Activated CD8-positive, alpha-beta memory T cell treated with anti-CD3 and anti-CD28 coated beads for 24 hours (primary cell): ENCODE measurements around the gene FAM171A2.
"Not testable (repeated sequence)": the region's sequence is repeated elsewhere in the genome, so short reads cannot be mapped to it uniquely, and the experiment has no call there.

Experiments
- DNase-seq: peaks from one replicate; pipeline ENCODE4 v3.0.0-alpha.2; 2020

Gene FAM171A2

DNA sequence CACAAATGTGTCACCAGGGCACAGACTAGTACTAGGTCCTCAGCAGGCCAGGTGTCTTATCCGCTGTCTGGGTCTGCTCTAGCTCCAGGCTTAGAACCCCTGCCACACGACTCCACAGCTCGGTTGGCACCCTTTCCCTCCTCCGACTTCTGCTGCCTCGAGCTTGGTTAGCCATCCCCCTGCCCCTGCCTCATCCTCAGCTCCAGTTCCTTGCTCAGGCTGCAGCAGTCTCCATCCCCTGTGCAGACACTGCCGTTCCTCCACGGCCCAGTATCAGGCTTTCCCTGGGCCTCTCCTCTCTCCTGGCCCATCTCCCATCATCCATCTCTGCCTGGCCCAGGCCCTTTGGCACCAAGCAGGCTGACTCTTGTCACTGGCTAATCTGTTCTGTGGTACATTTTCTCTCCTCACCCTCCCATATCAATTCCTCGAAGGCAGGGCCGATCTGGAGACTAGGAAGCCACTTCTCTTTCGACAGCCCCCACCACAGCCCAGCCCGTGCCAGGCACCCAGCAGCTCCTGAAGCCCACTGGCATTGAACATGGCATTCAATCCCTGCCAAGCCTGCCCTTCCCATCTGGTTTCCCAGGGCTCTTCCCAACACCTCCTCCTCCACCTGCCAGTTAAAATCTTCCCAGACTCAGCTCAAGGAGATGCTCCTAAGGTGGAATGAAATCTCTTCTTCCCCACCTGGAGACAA, 20.0 kb downstream of the FAM171A2 start:
- no peak for DNase-seq

DNA sequence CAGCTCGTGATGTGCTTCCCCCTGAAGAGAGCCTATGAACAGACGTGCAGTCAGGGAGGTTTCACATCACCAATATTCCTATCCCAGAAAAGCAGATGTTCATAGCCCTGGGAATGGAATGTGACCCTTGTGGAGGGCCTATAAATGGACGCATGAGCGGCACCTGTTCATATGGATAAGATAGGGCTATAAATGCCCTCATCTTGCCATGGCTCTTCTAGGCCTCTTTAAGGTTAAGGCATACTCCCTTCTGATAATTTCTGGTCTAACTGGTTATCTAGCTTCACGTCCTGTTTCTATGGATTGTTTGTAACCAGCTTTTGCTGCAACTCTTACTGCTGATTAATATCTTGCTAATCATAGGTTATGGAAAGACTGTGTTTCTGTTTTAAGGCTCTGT, 23.1 kb downstream of the FAM171A2 start:
- not testable (repeated sequence) for DNase-seq

DNA sequence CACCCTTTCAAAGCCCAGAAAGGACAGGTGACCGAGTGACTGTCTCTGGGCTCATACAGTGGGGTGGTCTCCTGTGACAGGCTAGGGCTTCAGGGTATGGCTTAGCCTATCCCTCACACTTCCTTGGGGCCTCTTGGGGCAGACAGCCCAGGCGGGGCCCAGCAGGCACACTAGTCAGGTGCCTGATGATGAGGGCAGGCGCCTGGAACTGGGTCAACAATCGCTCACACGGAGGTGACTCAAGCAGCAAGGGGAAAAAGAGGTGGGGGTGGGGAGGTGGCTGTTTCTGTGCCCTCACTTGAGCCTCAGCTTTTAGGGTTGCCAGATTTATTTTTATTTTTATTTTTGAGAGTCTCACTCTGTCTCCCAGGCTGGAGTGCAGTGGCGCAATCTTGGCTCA, 25.0 kb downstream of the FAM171A2 start:
- DNase-seq: no peak

DNA sequence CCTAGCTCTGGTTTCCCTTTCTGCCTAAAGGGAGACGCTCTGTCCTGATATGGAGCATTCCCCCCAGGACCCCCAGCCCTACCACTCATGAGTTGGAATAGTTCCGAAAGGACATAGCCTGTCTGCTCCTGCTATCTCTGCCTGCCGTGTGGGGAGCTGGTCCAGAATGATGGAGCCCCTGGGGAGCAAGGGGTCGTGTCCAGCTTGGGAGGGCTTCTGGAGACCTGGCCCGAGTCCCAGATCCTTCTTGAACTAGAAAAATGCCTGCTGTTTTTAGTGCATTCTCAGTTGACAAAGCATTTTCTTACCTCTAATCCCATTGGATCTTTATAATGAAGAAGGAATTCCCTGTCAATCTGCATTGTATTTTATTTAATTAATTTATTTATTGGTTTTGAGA, 27.7 kb downstream of the FAM171A2 start:
- DNase-seq: no peak

DNA sequence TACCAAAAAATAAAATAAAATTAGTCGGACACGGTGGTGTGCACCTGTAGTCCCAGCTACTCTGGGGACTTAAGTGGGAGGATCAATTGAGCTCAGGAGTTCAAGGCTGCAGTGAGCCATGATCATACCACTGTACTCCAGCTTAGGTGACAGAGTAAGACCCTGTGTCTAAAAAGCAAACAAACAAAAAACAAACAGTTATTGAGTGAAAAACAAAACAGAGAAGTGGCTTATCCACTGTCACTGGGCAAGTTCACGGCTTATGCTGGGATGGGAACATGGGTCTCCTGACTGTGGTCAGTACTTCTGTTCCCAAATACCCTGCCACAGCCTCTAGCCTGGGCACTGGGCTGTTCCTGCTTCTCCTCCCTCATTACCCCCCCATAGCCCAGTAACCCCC, 28.1 kb downstream of the FAM171A2 start:
- no peak for DNase-seq

DNA sequence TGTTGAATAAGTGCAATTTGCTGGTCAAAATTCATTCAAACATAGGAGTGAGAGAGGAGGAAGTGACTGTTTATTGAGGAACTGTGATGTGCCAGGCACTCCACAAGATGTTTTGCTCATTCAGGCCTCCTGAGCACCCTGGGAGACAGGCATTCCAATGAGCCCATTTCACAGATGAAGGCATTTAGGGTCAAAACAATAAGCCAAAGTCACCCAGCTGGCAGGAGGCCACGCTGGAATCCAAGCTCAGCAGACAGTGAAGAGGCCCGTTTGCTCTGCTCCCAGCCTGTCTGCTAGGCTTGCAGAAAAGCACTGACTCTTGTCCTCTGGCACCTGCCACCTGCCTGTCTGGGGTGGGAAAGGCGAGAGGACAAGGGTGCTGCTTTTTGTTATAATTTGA, 28.9 kb downstream of the FAM171A2 start:
- no peak for DNase-seq

DNA sequence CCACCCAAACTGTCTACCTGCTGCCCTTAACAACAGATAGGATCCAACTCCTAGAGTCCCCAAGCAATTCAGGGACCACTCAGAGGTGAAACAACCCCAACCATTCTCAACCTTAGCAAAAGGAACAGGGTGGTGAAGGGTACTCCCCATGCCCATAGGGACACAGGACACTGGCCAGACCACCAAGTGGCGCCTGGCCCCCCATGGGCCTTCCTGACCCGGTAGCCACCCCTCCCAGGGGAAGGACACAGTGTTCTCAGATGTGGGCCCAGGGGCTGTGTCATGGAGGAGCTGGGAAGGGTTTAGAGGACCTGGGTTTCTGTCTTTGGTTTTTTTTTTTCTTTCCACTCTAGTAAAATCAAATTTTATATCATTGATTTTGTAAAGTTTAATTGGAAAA, 29.3 kb downstream of the FAM171A2 start:
- no peak for DNase-seq

DNA sequence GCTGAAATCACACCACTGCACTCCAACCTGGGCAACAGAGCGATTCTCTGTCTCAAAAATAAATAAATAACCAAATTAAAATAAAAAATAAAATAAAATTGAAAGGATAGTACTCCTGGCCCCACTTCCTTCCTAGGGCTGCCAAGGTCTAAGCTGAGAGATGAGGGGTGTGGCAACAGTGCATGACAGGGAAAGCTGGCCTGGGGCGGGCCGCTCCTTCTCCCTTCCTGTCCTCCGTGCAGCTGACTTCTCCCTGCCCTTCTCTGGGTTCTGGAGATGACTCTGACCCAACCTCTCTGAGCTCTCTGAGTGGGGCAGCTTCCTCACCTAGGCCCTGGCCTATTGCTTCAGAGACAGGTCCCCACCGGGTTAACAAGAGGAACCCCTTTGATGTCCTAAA, 30.3 kb downstream of the FAM171A2 start:
- DNase-seq: no peak

DNA sequence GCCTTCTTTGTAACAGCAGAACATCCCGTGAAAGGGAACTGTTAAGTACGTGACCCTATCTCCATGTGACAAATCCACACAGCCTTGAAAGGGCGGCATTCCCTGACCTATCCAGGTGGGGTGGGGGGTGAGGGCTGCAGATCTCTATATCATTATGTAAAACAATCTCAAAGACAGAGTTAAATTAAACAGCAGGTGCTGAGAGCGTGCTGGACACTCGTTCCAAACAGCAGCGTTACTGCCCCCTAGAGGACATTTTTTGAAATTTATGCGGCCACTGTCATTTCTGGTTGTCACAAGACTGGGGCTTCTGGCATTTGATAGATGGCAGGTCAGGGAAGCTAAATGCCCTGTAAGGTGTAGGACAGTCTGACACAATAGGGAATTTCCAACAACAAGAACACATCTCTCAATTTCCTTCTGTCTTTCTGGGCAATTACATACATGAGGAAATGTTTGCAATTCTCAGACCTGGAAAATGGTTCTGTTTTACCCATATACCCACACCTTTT, 32.3 kb downstream of the FAM171A2 start:
- peak; percentile 83 for DNase-seq

DNA sequence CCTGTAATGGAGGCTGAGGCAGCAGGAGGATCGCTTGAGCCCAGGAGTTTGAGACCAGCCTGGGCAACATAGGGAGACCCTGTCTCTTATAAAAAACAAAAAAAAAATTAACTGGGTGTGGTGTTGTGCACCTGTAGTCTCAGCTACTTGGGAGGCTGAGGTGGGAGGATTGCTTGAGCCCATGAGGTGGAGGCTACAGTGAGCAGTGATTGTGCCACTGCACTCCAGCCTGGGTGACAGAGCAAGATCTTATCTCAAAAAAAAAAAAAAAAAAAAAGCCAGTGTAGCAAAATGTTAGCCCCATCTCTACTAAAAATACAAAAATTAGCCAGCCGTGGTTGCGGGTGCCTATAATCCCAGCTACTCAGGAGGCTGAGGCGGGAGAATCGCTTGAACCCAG, 33.4 kb downstream of the FAM171A2 start:
- DNase-seq: not testable (repeated sequence)

DNA sequence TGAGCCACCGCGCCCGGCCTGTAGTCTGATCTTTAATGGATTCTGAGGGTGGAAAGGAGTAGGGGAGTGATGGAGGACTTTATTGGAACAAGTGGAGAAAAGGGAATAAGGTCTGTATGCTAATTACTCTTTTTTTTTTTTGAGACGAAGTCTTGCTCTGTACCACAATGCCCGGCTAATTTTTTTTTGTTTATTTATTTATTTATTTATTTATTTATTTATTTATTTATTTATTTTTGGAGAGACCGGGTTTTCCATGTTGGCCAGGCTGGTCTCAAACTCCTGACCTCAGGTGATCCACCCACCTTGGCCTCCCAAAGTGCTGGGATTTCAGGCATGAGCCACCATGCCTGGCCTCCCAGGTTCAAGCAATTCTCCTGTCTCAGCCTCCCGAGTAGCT, 34.1 kb downstream of the FAM171A2 start:
- not testable (repeated sequence) for DNase-seq

DNA sequence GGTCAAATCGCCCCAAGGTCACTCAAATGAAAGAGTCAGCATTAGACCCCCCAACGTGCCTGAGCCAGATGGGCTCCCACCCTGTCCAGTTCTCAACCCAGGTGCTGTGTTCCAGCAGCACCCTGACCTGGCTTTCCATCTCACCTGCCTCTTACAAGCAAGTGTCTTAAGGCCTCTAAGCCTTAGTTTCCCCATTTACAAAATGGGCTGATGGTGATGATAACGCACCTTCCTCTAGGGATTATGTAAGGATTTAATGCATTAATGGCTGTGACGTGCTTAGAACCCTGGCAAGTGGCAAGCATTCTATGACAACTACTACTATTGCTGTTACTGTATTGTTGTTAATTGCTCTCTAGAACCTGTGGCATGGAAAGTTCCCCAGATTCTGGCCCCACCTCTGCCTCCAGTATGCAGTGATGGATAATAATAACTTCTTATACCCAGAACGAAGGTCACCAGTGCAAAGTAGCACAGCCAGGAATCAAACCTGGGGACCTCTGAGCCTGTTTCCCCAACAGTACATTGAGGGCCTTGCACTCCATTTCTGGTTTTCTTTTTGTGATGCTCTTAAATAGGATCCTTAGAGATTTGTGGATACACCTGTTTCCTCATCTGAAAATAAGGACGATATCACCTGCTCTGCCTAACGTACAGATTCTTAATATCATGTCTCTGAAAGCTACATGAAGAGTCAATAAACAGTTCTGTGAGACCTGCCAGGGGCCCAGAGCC, 35.8 kb downstream of the FAM171A2 start:
- no peak for DNase-seq

DNA sequence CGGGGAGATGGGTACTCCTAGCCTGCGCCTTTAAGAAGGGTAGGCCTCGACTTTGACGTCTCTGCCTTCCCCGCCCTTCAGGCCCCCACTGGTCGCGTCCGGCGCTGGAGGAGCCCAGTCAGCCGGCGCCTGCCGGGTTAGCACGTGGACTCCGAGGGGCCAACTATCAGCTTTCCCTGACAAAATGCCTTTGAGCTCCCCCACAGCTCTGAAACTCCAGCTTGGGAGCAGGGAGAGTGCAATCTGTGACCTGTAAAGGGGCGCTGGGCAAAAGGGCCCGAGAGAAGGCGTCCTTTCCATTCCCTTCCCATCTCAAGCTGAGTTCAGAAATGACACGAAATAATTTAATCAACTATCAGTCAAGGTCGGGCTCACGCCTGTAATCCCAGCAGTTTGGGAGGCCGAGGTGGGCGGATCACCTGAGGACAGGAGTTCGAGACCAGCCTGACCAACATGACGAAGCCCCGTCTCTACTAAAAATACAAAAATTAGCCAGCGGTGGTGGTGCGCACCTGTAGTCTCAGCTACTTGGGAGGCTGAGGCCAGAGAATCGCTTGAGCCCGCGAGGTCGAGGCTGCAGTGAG, 36.7 kb downstream of the FAM171A2 start:
- peak; percentile 94 for DNase-seq

DNA sequence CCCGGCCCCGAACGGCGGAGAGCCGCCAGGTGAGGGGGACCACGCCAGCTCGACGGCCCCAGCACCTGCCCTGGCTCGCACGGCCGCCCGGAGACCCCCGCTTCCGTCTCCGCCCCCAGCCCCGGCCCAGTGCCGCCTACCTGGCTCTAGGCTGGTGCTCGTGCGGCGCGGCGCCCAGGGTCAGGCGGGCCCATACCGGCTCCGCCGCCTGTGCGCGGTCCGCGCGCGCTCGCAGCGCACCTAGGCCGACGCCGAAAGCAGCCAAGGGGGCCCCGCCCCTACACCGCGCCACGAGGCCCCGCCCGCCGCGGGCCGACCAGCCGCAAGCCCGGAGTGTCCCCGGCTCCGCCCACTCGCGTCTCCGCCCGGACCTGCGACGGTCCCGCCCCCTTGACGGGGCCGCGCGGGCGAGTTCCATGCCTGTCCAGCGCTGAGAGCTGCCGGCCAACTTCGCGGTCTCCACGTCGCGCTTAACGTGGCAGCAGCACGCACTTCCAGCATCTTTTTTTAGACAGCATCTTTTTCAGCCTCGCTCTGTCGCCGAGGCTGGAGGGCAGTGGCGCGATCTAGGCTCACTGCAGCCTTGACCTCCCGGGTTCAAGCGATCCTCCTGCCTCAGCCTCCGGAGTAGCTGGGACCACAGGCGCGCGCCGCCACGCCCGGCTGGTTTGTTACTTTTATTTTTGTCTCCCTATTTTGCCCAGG, 38.9 kb downstream of the FAM171A2 start, which contains the start of gene SLC25A39:
Gene SLC25A39, minus strand, starts transcription at position 253 of the 705 bp plus-strand sequence. CDS start 1,261 bp downstream, outside the sequence.
- peak; percentile 99 for DNase-seq

DNA sequence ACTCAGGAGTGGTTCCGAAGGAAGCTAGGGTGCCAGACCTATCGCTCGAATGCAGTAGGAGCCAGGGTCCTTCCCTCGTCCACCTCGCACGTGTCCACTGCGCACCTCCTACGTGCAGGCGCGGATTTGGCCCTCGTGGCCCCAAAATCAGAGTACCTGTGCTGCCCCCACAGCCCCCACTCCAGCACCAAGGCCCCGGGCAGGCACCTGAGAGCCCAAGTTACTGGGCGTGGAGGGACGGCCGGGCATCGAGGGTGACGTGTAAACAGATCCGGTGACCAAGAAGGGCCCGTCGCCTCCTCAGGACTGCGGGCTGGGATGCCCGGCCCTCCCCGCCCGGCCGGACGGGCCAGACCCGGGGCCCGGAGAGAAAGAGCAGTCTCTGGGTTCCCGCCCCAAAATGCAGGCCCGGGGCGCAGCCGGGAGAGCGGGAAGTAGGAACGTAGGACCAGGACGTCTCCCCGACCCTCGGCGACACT, 39.5 kb downstream of the FAM171A2 start:
- DNase-seq: peak; percentile 74

DNA sequence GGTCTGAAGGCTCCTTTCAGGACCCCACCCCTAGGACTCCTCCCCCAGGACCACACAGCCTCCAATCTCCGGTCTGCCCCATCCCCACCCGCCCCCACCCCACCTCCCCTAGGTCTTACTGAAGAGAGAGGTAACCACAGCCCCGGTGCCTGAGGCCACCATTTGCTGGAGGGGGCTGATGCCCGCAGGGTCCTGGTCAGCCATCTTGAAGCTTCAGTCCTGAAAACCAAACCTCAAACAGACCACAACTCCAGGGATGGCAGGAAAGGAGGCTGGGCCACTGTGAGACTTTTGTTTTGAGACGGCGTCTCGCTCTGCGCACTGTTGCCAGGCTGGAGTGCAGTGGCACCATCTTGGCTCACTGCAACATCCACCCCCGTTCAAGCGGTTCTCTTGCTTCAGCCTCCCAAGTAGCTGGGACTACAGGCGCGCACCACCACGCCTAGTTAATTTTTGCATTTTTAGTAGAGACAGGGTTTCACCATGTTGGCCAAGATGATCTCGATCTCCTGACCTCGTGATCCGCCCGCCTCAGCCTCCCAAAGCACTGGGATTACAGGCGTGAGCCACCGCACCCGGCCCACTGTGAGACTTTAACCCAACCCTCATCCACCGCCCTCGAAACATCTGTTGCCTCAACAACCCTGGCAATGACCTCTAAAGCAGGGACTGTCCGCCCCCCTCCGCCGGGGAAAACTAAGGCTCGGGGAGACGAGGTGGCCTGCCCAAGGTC, 40.1 kb downstream of the FAM171A2 start:
- DNase-seq: no peak

DNA sequence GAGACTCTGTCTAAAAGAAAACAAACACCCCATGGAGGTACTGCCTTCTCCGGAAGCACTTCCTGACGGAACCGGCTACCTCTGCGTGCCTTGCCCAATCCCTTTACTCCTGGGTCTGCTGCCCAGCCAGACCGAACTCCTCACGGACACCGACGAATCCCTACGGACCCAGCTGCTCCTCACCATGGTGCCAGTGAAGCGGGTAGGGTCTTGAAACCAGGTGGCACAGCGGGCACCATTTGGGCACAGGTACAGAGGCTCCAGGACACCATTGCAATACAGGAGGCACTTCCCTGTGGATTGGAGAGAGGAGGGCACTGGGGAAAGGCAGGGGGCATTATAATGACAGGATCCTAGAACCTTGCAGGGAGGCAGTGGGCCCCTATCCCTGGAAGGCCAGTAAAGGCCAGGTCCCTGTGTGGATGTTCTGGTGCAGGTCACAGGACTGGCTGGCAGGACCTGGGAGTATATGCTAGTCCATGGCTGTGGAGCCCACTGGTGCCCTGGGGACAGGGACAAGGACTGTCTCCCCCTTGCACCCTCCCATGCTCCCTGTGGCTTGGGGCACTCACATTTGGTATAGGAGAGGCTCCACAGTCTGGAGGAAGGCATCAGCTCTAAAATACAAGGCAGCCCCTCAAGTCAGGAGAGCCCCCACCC, 41.3 kb downstream of the FAM171A2 start:
- DNase-seq: no peak

DNA sequence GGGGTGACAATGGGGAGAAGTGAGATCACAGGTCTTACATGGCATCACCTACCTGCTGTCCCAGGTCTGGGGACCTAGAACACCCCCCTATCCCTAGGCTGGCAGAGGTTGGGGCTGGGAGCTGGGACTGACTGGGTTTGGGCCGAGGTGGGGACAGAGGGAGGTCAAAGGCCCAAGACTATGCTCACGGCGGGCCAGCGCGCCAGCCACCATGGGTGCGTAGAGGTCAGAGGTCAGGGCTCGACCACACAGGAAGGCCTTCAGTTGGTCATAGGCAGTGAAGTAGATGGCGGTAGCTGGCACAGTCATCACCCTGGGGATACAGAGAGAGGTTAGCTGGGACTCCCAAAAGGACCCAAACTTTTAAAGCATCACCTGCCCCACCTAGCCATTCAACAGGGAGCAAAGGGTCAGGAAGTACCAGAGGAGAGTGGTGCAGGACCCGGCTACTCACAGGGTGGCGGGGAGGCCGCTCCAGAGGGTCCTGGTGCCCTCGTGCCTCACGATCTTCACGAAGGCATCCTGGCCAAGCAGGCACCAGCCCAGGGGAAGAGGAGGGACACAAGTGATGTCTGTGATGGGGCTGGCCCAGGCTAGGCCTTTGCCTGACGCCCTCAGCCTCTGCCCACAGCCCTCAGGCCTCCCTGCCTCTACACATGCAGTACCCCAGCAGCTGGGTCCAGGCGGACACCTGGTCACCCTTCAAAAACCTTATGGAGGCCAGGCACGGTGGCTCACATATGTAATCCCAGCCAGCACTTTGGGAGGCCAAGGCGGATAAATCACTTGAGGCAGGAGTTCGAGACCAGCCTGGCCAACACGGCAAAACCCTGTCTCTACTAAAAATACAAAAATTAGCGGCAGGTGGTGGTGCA, 42.2 kb downstream of the FAM171A2 start:
- DNase-seq: no peak

DNA sequence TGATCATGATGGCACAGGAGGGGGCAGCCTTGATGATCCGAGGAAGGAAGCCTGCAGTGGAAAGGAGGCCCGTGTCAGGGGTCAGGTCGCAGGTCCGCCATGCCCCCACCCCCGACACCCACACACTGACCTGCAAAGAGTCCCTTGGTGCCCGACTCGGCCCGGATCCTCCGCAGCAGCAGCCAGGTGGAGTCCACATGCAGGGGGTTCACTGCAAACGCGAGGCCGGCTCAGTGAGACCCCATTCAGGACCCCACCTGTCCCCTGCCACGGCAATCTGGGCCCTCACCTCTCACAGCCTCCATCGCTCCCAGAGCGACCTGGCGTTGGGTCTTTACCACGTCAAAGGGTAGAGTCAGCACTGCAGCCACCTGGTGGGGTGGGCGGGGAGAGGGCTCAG, 43.6 kb downstream of the FAM171A2 start:
- DNase-seq: no peak

DNA sequence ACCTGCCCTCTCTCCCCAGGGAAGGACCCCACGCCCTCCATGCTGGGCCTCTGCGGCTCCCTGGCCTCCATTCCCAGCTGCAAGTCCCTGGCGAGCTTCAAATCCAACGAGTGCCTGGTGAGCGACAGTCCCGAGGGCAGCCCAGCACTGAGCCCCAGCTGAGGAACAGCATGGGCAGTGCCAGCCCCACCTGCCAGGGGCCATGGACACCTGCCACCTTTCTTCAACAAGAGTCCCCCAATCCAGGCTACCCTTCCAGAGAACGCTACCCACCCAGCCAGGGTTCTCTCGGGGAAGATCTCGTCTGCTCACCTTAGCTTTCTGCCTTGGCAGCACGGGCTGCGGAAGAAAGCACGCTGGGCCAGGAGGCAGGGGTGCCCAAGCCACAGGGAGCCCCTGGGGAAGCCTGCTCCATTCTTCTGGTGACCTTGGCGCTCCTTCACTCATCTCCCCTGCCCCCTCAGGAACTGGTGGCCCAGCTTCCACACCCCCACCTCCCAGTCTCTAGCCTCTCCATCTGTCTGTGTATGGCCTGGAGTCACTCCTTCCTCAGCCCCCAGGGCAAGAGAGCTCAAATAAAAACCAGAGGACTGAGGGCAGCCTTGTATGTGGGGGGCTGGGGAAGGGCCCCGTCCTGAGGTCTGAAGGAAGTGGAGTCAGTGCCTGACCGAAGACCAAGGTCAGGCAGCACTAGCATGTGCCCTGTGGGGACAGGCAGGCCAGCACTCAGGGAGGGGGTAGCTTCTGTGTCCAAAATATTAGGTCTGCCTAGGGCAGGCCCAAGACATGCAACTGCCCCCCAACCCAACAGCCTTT, 45.4 kb downstream of the FAM171A2 start:
- DNase-seq: no peak
